Keratinocyte (primary cell): ENCODE results near the gene TBC1D13.

Experiments
- CTCF ChIP-seq, 3 experiments: IDR thresholded peaks in 1 of 3; conservative IDR thresholded peaks in 1 of 3; optimal IDR thresholded peaks in 1 of 3; 2 replicates in 2 of 3; 3 replicates in 1 of 3; pipeline versions ENCODE3 to v1.5.1; 2011; ENCODE audit warnings: low read length in 3 of 3, mild to moderate bottlenecking in 3 of 3, moderate library complexity in 2 of 3, control low read depth in 1 of 3, inconsistent platforms in 1 of 3; ENCODE audit not compliant: insufficient read depth in 2 of 3; ENCODE audit errors: extremely low read depth in 1 of 3
- EZH2 ChIP-seq: IDR thresholded peaks from one replicate; pipeline ENCODE4 v1.6.1; 2012; ENCODE audit warnings: inconsistent platforms, mild to moderate bottlenecking, low read length, moderate library complexity

GRCh38 chr9:128835246-128836210 is 48.5 kb downstream of the TBC1D13 start:
- TF ChIP-seq CTCF (optimal IDR thresholded peaks at IDR 0.05 in 1 of 3, IDR thresholded peaks at IDR 0.05 in 1 of 3, conservative IDR thresholded peaks at IDR 0.05 in 1 of 3; ENCODE audit: extremely low read depth in 1 of 3, insufficient read depth in 2 of 3, low read length in 3 of 3) (no peak), EZH2 (no peak)
